ENCODE measurements around the gene CPSF3.

CPSF3 gene

DNA sequence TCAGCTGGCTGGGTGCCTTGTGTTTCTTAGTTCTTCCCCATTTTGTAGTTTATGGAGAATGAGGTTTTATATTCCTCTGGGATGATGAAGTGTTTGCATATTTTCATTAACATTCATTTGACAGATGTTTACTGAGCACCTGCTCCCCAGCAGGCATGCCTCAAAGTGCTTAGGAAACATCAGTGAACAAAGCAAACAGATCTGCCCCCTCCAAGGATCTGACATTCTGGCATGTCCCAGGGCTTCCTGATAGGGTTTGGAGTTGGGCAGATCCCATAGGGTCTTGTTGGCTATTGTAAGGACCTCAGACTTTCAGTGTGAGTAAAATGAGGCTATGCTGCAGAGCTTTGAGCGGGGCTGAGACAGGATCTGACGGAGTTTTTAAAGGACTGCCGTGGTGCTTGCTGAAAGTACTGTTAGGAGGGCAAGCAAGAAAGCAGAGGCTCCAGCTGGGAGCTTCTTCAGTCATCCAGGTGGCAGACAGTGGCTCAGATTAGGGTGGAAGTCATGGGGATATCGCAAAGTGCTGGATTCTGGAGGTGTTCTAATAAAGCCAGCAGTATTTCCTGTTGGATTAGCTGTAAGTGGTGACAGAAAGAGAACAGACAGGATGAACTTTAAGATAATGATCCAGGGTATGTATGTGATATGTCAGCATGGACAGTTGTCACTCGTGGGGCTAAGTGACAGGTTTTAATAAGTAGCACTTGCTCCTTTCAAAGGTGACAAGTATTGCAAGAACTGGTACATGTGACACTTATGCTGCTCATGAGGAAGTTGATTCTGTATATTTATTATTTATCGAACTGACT, 39.6 kb downstream of the CPSF3 start:
- no peaks in the 10 kb centered on the region for H3K9me3 Mint-ChIP-seq
- no peak overlapping the region for H3K4me3 Mint-ChIP-seq
- no peaks in the 10 kb centered on the region for H3K27me3 Mint-ChIP-seq
- DNase-seq, result no peak
- peaks cover 82% of the 10 kb centered on the region for H3K36me3 Mint-ChIP-seq (ENCODE audit: low read depth)
- peaks cover 10% of the 10 kb centered on the region for H3K4me1 Mint-ChIP-seq (ENCODE audit: low read depth)
- peak overlapping the region; percentile 74 for H3K27ac Mint-ChIP-seq

GRCh38 chr2:9463698-9464034, 40.2 kb downstream of the CPSF3 start:
- no peaks in the 10 kb centered on the region for H3K9me3 Mint-ChIP-seq
- H3K4me1 Mint-ChIP-seq (ENCODE audit: low read depth), result peaks cover 10% of the 10 kb centered on the region
- no peaks in the 10 kb centered on the region for H3K27me3 Mint-ChIP-seq
- no peak overlapping the region for H3K4me3 Mint-ChIP-seq
- H3K36me3 Mint-ChIP-seq (ENCODE audit: low read depth), result peaks cover 82% of the 10 kb centered on the region
- no peak for DNase-seq
- peak overlapping the region; percentile 45 for H3K27ac Mint-ChIP-seq

- no peaks in the 10 kb centered on the region for H3K9me3 Mint-ChIP-seq
- H3K4me3 Mint-ChIP-seq, result no peak overlapping the region
- H3K27ac Mint-ChIP-seq, result no peak overlapping the region
- H3K27me3 Mint-ChIP-seq, result no peaks in the 10 kb centered on the region
- H3K36me3 Mint-ChIP-seq (ENCODE audit: low read depth), result peaks cover 84% of the 10 kb centered on the region
- no peak for DNase-seq
- H3K4me1 Mint-ChIP-seq (ENCODE audit: low read depth), result peaks cover 10% of the 10 kb centered on the region
Observed at GRCh38 chr2:9465170-9465569, 41.7 kb downstream of the CPSF3 start.

DNA sequence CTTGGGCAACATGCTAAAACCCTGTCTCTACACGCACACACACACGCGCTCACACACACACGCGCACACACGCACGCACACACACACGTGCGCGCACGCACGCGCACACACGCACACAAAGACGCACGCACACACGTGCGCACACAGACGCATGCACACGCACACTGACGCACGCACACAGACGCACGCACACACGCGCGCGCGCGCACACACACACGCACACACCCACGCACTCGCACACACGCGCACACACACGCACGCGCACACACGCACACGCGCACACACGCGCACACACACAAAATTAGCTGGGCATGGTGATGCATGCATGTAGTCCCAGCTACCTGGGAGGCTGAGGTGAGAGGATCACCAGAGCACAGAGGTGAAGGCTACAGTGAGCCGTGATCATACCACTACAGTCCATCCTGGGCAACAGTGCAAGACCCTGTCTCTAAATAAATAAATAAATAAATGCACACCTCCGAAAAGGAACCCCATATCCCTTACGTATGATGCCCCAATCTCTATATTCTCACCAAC, 42.8 kb downstream of the CPSF3 start:
- H3K4me3 Mint-ChIP-seq, result no peak overlapping the region
- H3K9me3 Mint-ChIP-seq, result no peaks in the 10 kb centered on the region
- H3K27ac Mint-ChIP-seq, result no peak overlapping the region
- H3K4me1 Mint-ChIP-seq (ENCODE audit: low read depth), result peaks cover 10% of the 10 kb centered on the region
- H3K27me3 Mint-ChIP-seq, result no peaks in the 10 kb centered on the region
- DNase-seq, result no peak
- peaks cover 83% of the 10 kb centered on the region for H3K36me3 Mint-ChIP-seq (ENCODE audit: low read depth)

GRCh38 chr2:9467687-9468086, 44.2 kb downstream of the CPSF3 start:
- Mint-ChIP-seq H3K9me3 (no peaks in the 10 kb centered on the region), H3K27ac (no peak overlapping the region), H3K4me1 (ENCODE audit: low read depth) (peaks cover 10% of the 10 kb centered on the region), H3K27me3 (no peaks in the 10 kb centered on the region), H3K4me3 (no peak overlapping the region), H3K36me3 (ENCODE audit: low read depth) (peaks cover 85% of the 10 kb centered on the region)
- DNase-seq, result no peak

- Mint-ChIP-seq H3K36me3 (ENCODE audit: low read depth) (peaks cover 83% of the 10 kb centered on the region), H3K27ac (no peak overlapping the region), H3K4me3 (no peak overlapping the region), H3K27me3 (no peaks in the 10 kb centered on the region), H3K4me1 (ENCODE audit: low read depth) (peaks cover 20% of the 10 kb centered on the region), H3K9me3 (no peaks in the 10 kb centered on the region)
- DNase-seq, result no peak
Observed at GRCh38 chr2:9471206-9471605, 47.8 kb downstream of the CPSF3 start.

GRCh38 chr2:9472511-9472910, 49.1 kb downstream of the CPSF3 start:
- H3K4me1 Mint-ChIP-seq (ENCODE audit: low read depth), result peaks cover 33% of the 10 kb centered on the region
- DNase-seq, result no peak
- H3K27me3 Mint-ChIP-seq, result no peaks in the 10 kb centered on the region
- no peak overlapping the region for H3K4me3 Mint-ChIP-seq
- H3K9me3 Mint-ChIP-seq, result no peaks in the 10 kb centered on the region
- peaks cover 85% of the 10 kb centered on the region for H3K36me3 Mint-ChIP-seq (ENCODE audit: low read depth)
- no peak overlapping the region for H3K27ac Mint-ChIP-seq

GRCh38 chr2:9473308-9473984, 50.0 kb downstream of the CPSF3 start:
- H3K9me3 Mint-ChIP-seq, result no peaks in the 10 kb centered on the region
- H3K4me3 Mint-ChIP-seq, result peak overlapping the region; percentile 78
- peak; percentile 77 for DNase-seq
- peaks cover 87% of the 10 kb centered on the region for H3K36me3 Mint-ChIP-seq (ENCODE audit: low read depth)
- H3K4me1 Mint-ChIP-seq (ENCODE audit: low read depth), result peaks cover 42% of the 10 kb centered on the region
- peak overlapping the region; percentile 92 for H3K27ac Mint-ChIP-seq
- no peaks in the 10 kb centered on the region for H3K27me3 Mint-ChIP-seq

- Mint-ChIP-seq H3K36me3 (ENCODE audit: low read depth) (peaks cover 87% of the 10 kb centered on the region), H3K27ac (peak overlapping the region; percentile 92), H3K27me3 (no peaks in the 10 kb centered on the region), H3K4me1 (ENCODE audit: low read depth) (peaks cover 47% of the 10 kb centered on the region), H3K9me3 (no peaks in the 10 kb centered on the region), H3K4me3 (peak overlapping the region; percentile 78)
- DNase-seq, result no peak
Observed at GRCh38 chr2:9473985-9474360, 50.5 kb downstream of the CPSF3 start.

GRCh38 chr2:9474361-9475057, 51.1 kb downstream of the CPSF3 start, which contains the start of gene IAH1:
Gene IAH1 (plus strand): TSS chr2:9474551. CDS start chr2:9474567, 16 bp downstream.
- peak within 1 kb of the TSS; percentile 92 for H3K27ac Mint-ChIP-seq
- peaks cover 87% of the 10 kb centered on the region for H3K36me3 Mint-ChIP-seq (ENCODE audit: low read depth)
- DNase-seq, result peak; percentile 86
- no peaks in the 10 kb centered on the region for H3K27me3 Mint-ChIP-seq
- peaks cover 51% of the 10 kb centered on the region for H3K4me1 Mint-ChIP-seq (ENCODE audit: low read depth)
- peak within 1 kb of the TSS; percentile 83 for H3K4me3 Mint-ChIP-seq
- H3K9me3 Mint-ChIP-seq, result no peaks in the 10 kb centered on the region

DNA sequence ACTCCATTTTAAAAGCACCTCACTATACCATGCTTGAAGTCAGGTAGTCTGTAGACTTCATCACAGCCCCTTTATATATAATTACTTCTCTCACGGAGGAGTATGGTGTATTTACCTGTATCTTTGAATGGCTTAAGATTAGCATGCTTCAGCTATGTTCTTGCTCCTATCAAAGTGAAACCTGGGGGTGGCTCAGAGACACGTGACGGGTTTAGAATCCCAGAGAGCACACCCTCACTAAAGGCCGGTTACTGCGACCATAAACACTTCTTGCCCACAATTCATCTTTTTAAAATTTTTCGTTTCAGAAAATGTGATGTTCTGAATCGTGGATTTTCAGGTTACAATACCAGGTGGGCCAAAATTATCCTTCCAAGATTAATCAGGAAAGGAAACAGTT, 54.5 kb downstream of the CPSF3 start:
- Mint-ChIP-seq H3K4me1 (ENCODE audit: low read depth) (peaks cover 59% of the 10 kb centered on the region), H3K9me3 (no peaks in the 10 kb centered on the region), H3K27me3 (no peaks in the 10 kb centered on the region), H3K36me3 (ENCODE audit: low read depth) (peaks cover 86% of the 10 kb centered on the region), H3K4me3 (no peak overlapping the region), H3K27ac (peak overlapping the region; percentile 68)
- DNase-seq, result no peak

GRCh38 chr2:9478526-9478925, 55.1 kb downstream of the CPSF3 start:
- peaks cover 85% of the 10 kb centered on the region for H3K36me3 Mint-ChIP-seq (ENCODE audit: low read depth)
- H3K9me3 Mint-ChIP-seq, result no peaks in the 10 kb centered on the region
- H3K27me3 Mint-ChIP-seq, result no peaks in the 10 kb centered on the region
- peak overlapping the region; percentile 68 for H3K27ac Mint-ChIP-seq
- no peak overlapping the region for H3K4me3 Mint-ChIP-seq
- peaks cover 53% of the 10 kb centered on the region for H3K4me1 Mint-ChIP-seq (ENCODE audit: low read depth)
- DNase-seq, result no peak

- H3K27me3 Mint-ChIP-seq, result no peaks in the 10 kb centered on the region
- peaks cover 46% of the 10 kb centered on the region for H3K4me1 Mint-ChIP-seq (ENCODE audit: low read depth)
- H3K36me3 Mint-ChIP-seq (ENCODE audit: low read depth), result peaks cover 93% of the 10 kb centered on the region
Observed at GRCh38 chr2:9480157-9480556, 56.7 kb downstream of the CPSF3 start.

GRCh38 chr2:9483107-9483506, 59.7 kb downstream of the CPSF3 start:
- Mint-ChIP-seq H3K4me1 (ENCODE audit: low read depth) (peaks cover 27% of the 10 kb centered on the region), H3K4me3 (no peak overlapping the region)

More at GRCh38 chr2:9480157-9480556, 56.7 kb downstream of the CPSF3 start:
- DNase-seq, result no peak
- Mint-ChIP-seq H3K27ac (peak overlapping the region; percentile 79), H3K9me3 (no peaks in the 10 kb centered on the region), H3K4me3 (no peak overlapping the region)

More at GRCh38 chr2:9483107-9483506, 59.7 kb downstream of the CPSF3 start:
- Mint-ChIP-seq H3K9me3 (no peaks in the 10 kb centered on the region), H3K27me3 (no peaks in the 10 kb centered on the region), H3K27ac (peak overlapping the region; percentile 80), H3K36me3 (ENCODE audit: low read depth) (peaks cover 94% of the 10 kb centered on the region)
- no peak for DNase-seq

Data from activated T-cell treated with anti-CD3 and anti-CD28 coated beads, Interleukin-2, amount 50 U/mL, for 24 hours (primary cell).